Measurements from ENCODE around the gene TTC13. TPM values are rescaled to one million over a fixed set of nuclear protein-coding genes. Genes with fewer than 3 reads are reported as not detected.

TTC13 gene
- total RNA-seq, 1 donor from 2014 or later, result 23.0 TPM

DNA sequence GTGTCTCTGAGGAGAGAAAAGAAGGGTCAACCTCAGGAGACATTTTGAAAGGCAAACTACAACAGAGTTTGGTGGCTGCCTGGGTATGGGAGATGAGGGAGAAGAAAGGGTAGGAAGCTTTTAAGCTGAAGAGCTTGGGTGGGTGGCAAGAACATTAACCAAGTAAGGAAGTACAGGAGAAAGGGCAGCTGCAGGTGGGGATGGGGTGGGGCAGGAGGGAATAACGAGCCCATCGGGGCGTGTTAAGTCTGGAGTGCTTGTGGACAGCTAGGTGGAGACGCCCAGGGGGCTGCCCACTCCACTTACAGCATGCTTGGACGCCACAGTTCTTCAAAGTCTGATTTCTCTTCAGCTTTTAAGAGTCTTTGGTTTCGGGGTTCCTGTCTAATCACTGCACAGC lies 42.8 kb downstream of the TTC13 start:
- H3K27ac ChIP-seq, result no peak overlapping the region
- no peaks in the 10 kb centered on the region for H4K20me1 ChIP-seq (ENCODE audit: low read depth)
- no peak overlapping the region for H3K4me2 ChIP-seq
- peaks cover 8% of the 10 kb centered on the region for H3K36me3 Mint-ChIP-seq
- H3K9me3 ChIP-seq (ENCODE audit: low read depth), result no peaks in the 10 kb centered on the region
- H3K4me1 ChIP-seq, result no peaks in the 10 kb centered on the region
- H3K4me1 Mint-ChIP-seq, result no peaks in the 10 kb centered on the region
- H3K4me3 Mint-ChIP-seq, result no peak overlapping the region
- H2AFZ ChIP-seq (replicated peaks), result no peak overlapping the region
- no peak overlapping the region for H3K9ac ChIP-seq
- H3K79me2 ChIP-seq (ENCODE audit: low read depth), result no peaks in the 10 kb centered on the region
- no peaks in the 10 kb centered on the region for H3F3A ChIP-seq (ENCODE audit: low read depth)
- H3K27me3 ChIP-seq, result no peaks in the 10 kb centered on the region
- H3K36me3 ChIP-seq, result no peaks in the 10 kb centered on the region
- H3K4me3 ChIP-seq, result no peak overlapping the region
- no peak for TF ChIP-seq EZH2phosphoT487 (IDR thresholded peaks at IDR 0.05)
- TF ChIP-seq, protein P1, sequence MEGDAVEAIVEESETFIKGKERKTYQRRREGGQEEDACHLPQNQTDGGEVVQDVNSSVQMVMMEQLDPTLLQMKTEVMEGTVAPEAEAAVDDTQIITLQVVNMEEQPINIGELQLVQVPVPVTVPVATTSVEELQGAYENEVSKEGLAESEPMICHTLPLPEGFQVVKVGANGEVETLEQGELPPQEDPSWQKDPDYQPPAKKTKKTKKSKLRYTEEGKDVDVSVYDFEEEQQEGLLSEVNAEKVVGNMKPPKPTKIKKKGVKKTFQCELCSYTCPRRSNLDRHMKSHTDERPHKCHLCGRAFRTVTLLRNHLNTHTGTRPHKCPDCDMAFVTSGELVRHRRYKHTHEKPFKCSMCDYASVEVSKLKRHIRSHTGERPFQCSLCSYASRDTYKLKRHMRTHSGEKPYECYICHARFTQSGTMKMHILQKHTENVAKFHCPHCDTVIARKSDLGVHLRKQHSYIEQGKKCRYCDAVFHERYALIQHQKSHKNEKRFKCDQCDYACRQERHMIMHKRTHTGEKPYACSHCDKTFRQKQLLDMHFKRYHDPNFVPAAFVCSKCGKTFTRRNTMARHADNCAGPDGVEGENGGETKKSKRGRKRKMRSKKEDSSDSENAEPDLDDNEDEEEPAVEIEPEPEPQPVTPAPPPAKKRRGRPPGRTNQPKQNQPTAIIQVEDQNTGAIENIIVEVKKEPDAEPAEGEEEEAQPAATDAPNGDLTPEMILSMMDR (IDR thresholded peaks at IDR 0.05), result no peak
- TF ChIP-seq EZH2 (IDR thresholded peaks at IDR 0.05), result no peak
- H3K27me3 Mint-ChIP-seq (ENCODE audit: insufficient read depth, low read depth), result no peaks in the 10 kb centered on the region
- no peak for DNase-seq (ENCODE audit: low spot score)
- H3K27ac Mint-ChIP-seq, result no peak overlapping the region
- H3K9me3 Mint-ChIP-seq, result no peaks in the 10 kb centered on the region

- Histone ChIP-seq H3K27me3 (no peaks in the 10 kb centered on the region), H3K79me2 (ENCODE audit: low read depth) (no peaks in the 10 kb centered on the region), H2AFZ (replicated peaks) (no peak overlapping the region), H3F3A (ENCODE audit: low read depth) (no peaks in the 10 kb centered on the region), H3K4me3 (no peak overlapping the region), H3K4me1 (no peaks in the 10 kb centered on the region), H3K27ac (no peak overlapping the region), H3K9ac (no peak overlapping the region), H3K4me2 (no peak overlapping the region), H3K36me3 (no peaks in the 10 kb centered on the region), H4K20me1 (ENCODE audit: low read depth) (no peaks in the 10 kb centered on the region), H3K9me3 (ENCODE audit: low read depth) (no peaks in the 10 kb centered on the region)
- TF ChIP-seq, protein P1 (IDR thresholded peaks at IDR 0.05), result no peak
- no peak for TF ChIP-seq EZH2phosphoT487 (IDR thresholded peaks at IDR 0.05)
- TF ChIP-seq EZH2 (IDR thresholded peaks at IDR 0.05), result no peak
- Mint-ChIP-seq H3K27ac (no peak overlapping the region), H3K9me3 (no peaks in the 10 kb centered on the region), H3K36me3 (peaks cover 16% of the 10 kb centered on the region), H3K27me3 (ENCODE audit: insufficient read depth, low read depth) (no peaks in the 10 kb centered on the region), H3K4me1 (no peaks in the 10 kb centered on the region), H3K4me3 (no peak overlapping the region)
- no peak for DNase-seq (ENCODE audit: low spot score)
Observed at GRCh38 chr1:230930986-230931385, 47.7 kb downstream of the TTC13 start.

DNA sequence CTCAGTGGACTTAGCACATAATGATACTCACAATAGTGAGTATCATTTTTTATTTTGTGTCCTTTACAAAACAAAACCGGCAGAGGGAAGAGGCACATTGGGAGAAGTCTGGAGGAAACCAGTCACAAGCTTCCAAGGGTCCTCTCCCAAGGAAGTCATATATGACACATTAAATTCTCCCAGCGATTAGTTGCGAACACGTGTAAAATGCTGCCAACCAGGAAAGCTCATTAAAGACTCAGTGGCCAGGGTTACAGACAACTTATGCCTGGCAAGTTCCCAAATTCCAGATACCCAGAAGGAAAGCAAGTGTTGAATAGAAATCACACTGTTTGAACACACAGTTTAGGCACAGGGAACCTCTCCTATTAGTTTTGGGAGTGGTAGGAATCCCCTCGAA lies 52.5 kb downstream of the TTC13 start:
- Histone ChIP-seq H3K36me3 (no peaks in the 10 kb centered on the region), H3K27me3 (no peaks in the 10 kb centered on the region), H3K4me2 (no peak overlapping the region), H3K27ac (no peak overlapping the region), H3K4me3 (no peak overlapping the region), H3K9me3 (ENCODE audit: low read depth) (no peaks in the 10 kb centered on the region), H3K4me1 (no peaks in the 10 kb centered on the region), H3K9ac (no peak overlapping the region), H2AFZ (replicated peaks) (no peak overlapping the region), H4K20me1 (ENCODE audit: low read depth) (no peaks in the 10 kb centered on the region), H3F3A (ENCODE audit: low read depth) (no peaks in the 10 kb centered on the region), H3K79me2 (ENCODE audit: low read depth) (no peaks in the 10 kb centered on the region)
- H3K36me3 Mint-ChIP-seq, result peaks cover 16% of the 10 kb centered on the region
- DNase-seq (ENCODE audit: low spot score), result no peak
- no peak overlapping the region for H3K27ac Mint-ChIP-seq
- H3K4me1 Mint-ChIP-seq, result no peaks in the 10 kb centered on the region
- no peaks in the 10 kb centered on the region for H3K9me3 Mint-ChIP-seq
- TF ChIP-seq, protein P1 (IDR thresholded peaks at IDR 0.05), result no peak
- no peak for TF ChIP-seq EZH2 (IDR thresholded peaks at IDR 0.05)
- no peak for TF ChIP-seq EZH2phosphoT487 (IDR thresholded peaks at IDR 0.05)
- no peak overlapping the region for H3K4me3 Mint-ChIP-seq
- no peaks in the 10 kb centered on the region for H3K27me3 Mint-ChIP-seq (ENCODE audit: insufficient read depth, low read depth)
